ENCODE results near the gene SBNO2. TPM values are rescaled to one million over a fixed set of nuclear protein-coding genes. Genes with fewer than 3 reads are reported as not detected.

Gene SBNO2
- total RNA-seq, 6 experiments from 2014 or later: 21.5 to 54.4 (median 25.5) TPM

DNA sequence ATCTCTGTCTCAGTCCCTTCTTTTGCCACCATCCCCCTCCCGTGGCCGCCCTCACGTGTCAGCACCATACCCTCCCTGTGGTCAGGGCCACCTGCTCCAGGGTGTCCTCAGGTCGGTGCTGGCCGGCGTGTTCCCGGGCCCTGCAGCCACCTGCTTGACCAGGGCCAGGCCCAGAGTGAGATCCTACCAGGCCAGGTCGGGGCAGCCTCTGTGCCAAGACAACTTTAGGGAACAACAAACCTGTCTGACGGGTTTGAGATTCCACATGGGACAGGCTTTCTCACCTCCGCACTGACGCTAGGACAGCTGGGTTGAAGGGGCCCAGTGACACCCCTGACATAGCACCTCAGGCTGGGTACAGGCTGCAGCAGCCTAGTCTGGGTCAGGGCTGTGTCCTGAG, 7.5 kb upstream of the SBNO2 start:
- H3K9me3 ChIP-seq: no peaks in the 10 kb centered on the region
- ATAC-seq (peak in 2 of 4 donors; percentile 3 to 9), DNase-seq (peak in 1 of 3 donors; percentile 57)
- no peak overlapping the region for H3K27ac ChIP-seq
- peaks cover 0 to 8% (median 0%) of the 10 kb centered on the region in 4 donors for H3K4me1 ChIP-seq
- H3K4me3 ChIP-seq: no peak overlapping the region
- TF ChIP-seq, protein P1, sequence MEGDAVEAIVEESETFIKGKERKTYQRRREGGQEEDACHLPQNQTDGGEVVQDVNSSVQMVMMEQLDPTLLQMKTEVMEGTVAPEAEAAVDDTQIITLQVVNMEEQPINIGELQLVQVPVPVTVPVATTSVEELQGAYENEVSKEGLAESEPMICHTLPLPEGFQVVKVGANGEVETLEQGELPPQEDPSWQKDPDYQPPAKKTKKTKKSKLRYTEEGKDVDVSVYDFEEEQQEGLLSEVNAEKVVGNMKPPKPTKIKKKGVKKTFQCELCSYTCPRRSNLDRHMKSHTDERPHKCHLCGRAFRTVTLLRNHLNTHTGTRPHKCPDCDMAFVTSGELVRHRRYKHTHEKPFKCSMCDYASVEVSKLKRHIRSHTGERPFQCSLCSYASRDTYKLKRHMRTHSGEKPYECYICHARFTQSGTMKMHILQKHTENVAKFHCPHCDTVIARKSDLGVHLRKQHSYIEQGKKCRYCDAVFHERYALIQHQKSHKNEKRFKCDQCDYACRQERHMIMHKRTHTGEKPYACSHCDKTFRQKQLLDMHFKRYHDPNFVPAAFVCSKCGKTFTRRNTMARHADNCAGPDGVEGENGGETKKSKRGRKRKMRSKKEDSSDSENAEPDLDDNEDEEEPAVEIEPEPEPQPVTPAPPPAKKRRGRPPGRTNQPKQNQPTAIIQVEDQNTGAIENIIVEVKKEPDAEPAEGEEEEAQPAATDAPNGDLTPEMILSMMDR (IDR thresholded peaks at IDR 0.05): no peak
- TF ChIP-seq POLR2A (IDR thresholded peaks at IDR 0.05): no peak
- no peaks in the 10 kb centered on the region for H3K36me3 ChIP-seq
- WGBS (ENCODE audit: insufficient coverage, low coverage, low lambda C conversion rate, missing lambda C conversion rate): 79% methylated on average over 7 of the region's 11 CpGs
- no peaks in the 10 kb centered on the region for H3K27me3 ChIP-seq
- intact Hi-C loops (cut with DNase I): loop anchor here in 1 of 2 donors (10.0 kb wide), 1 partner anchor 67 kb away; no protein-coding TSS in a partner anchor

- Histone ChIP-seq H3K9me3 (no peaks in the 10 kb centered on the region), H3K27me3 (no peaks in the 10 kb centered on the region), H3K27ac (no peak overlapping the region), H3K36me3 (no peaks in the 10 kb centered on the region), H3K4me3 (no peak overlapping the region), H3K4me1 (peaks cover 0 to 5% (median under 1%) of the 10 kb centered on the region in 4 donors)
- DNase-seq (no peak), ATAC-seq (peak in 1 of 4 donors; percentile 7)
- intact Hi-C loops (cut with DNase I): no loop called here
- TF ChIP-seq, protein P1 (IDR thresholded peaks at IDR 0.05): no peak
- TF ChIP-seq POLR2A (IDR thresholded peaks at IDR 0.05): no peak
- 61% methylated on average over 8 of the region's 25 CpGs for WGBS (ENCODE audit: insufficient coverage, low coverage, low lambda C conversion rate, missing lambda C conversion rate)
Observed at GRCh38 chr19:1177322-1178114, 3.5 kb upstream of the SBNO2 start.

DNA sequence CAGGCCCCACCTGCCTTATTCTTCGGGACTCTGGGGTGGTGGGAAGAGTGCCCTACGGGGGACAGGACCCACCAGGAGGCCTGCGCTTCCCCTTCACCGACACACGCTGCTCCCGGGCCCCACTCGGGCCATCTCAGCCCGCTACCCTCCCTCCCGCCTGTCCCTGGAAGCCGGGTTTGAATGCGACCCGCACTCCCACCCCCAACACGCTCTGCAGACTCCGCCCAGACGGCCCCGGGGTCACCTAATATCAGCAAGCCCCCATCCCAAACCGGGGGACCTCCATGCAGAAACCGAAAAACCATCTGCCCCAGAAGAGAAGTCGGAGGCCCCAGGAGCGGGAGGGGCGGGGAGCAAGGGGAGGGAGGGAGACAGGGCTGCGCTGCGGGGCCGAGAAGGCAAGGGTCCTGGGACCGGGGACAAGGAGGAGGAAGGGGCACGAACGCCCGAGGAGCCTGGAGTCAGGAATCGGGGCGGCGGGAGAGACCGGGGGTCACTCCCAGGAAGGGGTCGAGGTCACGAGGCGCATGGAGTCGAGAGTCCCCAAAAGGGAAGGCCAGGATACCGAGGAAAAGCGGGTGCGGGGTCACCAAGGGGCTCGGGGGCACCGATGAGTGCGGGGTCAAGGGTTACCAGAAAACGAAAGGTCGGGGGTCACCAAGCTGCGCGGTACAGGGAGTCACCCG, 766 bp downstream of the SBNO2 start:
- ATAC-seq (peak; percentile 7 to 29 (median 10)), DNase-seq (peak in 2 of 3 donors; percentile 59 to 68)
- H3K4me1 ChIP-seq: peaks cover 0 to 38% (median 18%) of the 10 kb centered on the region in 4 donors
- 1% methylated on average over 28 of the region's 47 CpGs for WGBS (ENCODE audit: insufficient coverage, low coverage, low lambda C conversion rate, missing lambda C conversion rate)
- H3K4me3 ChIP-seq: peak overlapping the region; percentile 74 to 95 (median 78)
- H3K9me3 ChIP-seq: no peaks in the 10 kb centered on the region
- peak overlapping the region; percentile 91 to 98 (median 96) for H3K27ac ChIP-seq
- H3K27me3 ChIP-seq: no peaks in the 10 kb centered on the region
- no peaks in the 10 kb centered on the region for H3K36me3 ChIP-seq
- TF ChIP-seq, protein P1 (IDR thresholded peaks at IDR 0.05): no peak
- no peak for TF ChIP-seq POLR2A (IDR thresholded peaks at IDR 0.05)
- intact Hi-C loops (cut with DNase I): no loop called here

GRCh38 chr19:1172353-1173158, 1.5 kb downstream of the SBNO2 start:
- Histone ChIP-seq H3K36me3 (no peaks in the 10 kb centered on the region), H3K27me3 (no peaks in the 10 kb centered on the region), H3K9me3 (no peaks in the 10 kb centered on the region), H3K27ac (peak overlapping the region; percentile 91 to 98 (median 96)), H3K4me3 (peak overlapping the region; percentile 74 to 95 (median 78)), H3K4me1 (peaks cover 0 to 43% (median 21%) of the 10 kb centered on the region in 4 donors)
- intact Hi-C loops (cut with DNase I): no loop called here
- ATAC-seq (peak; percentile 57 to 74 (median 67)), DNase-seq (peak; percentile 83 to 86 (median 84))
- 13% methylated on average over 18 of the region's 36 CpGs for WGBS (ENCODE audit: insufficient coverage, low coverage, low lambda C conversion rate, missing lambda C conversion rate)
- TF ChIP-seq POLR2A (IDR thresholded peaks at IDR 0.05): peak; percentile 70
- TF ChIP-seq, protein P1 (IDR thresholded peaks at IDR 0.05): no peak

Data from right lobe of liver (tissue), 6 donors.